HEK293 (cell line): Measurements from ENCODE around the gene ZNF648.

Experiments
- CTCF ChIA-PET: fragments of 350-600 bp; formaldehyde crosslinking; extraction: SDS; loops from one replicate; lab custom pipeline; 2021; ENCODE audit warnings: antibody characterized with exemption; lab: Yijun Ruan, JAX
- POLR2A ChIA-PET: fragments of 300-600 bp; formaldehyde crosslinking; extraction: SDS; loops from one replicate; lab custom pipeline; 2020; ENCODE audit warnings: antibody characterized with exemption, inconsistent platforms; lab: Yijun Ruan, JAX
- H3K27ac ChIP-seq: fragments of 200-500 bp; sonication (Bioruptor generic); 2 replicates; pipeline ENCODE4 v1.5.1; 2014; ENCODE audit warnings: low read depth, low read length, control low read depth, inconsistent platforms; ENCODE audit errors: extremely low read depth
- H3K36me3 ChIP-seq, 2 experiments: fragments of 200-500 bp in 1 of 2; sonication (Bioruptor generic) in 1 of 2; 1 replicate in 1 of 2; 2 replicates in 1 of 2; pipeline ENCODE4 v1.5.1; 2014 to 2017; ENCODE audit warnings: inconsistent platforms in 2 of 2, low read length in 2 of 2; ENCODE audit not compliant: control insufficient read depth in 2 of 2, insufficient read depth in 1 of 2
- H3K4me1 ChIP-seq: fragments of 200-500 bp; sonication (Bioruptor generic); 2 replicates; pipeline ENCODE4 v1.5.1; 2014; ENCODE audit warnings: mild to moderate bottlenecking, low read length, inconsistent platforms; ENCODE audit not compliant: control insufficient read depth, insufficient read depth
- H3K4me3 ChIP-seq: 2 replicates; pipeline ENCODE4 v1.5.1; 2011; ENCODE audit warnings: low read depth, mild to moderate bottlenecking, control low read depth, low read length, moderate library complexity
- H3K9me3 ChIP-seq: fragments of 200-500 bp; sonication (Bioruptor generic); 2 replicates; pipeline ENCODE4 v1.5.1; 2014; ENCODE audit warnings: low read depth, low read length, inconsistent platforms; ENCODE audit not compliant: control insufficient read depth, insufficient read depth
- CTCF ChIP-seq: fragments of 450-650 bp; formaldehyde crosslinking; IDR thresholded peaks from 2 replicates; pipeline ENCODE4 v1.5.1; 2016; ENCODE audit warnings: missing biosample characterization, missing genetic modification characterization
- GLI4 ChIP-seq: fragments of 450-650 bp; formaldehyde crosslinking; IDR thresholded peaks from 2 replicates; pipeline ENCODE4 v1.5.1; 2016; ENCODE audit warnings: missing biosample characterization, missing genetic modification characterization
- GLIS1 ChIP-seq: fragments of 450-650 bp; formaldehyde crosslinking; IDR thresholded peaks from 2 replicates; pipeline ENCODE4 v1.5.1; 2016; ENCODE audit warnings: missing biosample characterization, missing genetic modification characterization
- PBX3 ChIP-seq: sonication (generic); formaldehyde crosslinking; IDR thresholded peaks from 2 replicates; pipeline ENCODE4 v1.8.1; 2022; ENCODE audit warnings: mild to moderate bottlenecking, moderate library complexity, missing genetic modification reagents
- PRDM1 ChIP-seq: fragments of 450-650 bp; formaldehyde crosslinking; IDR thresholded peaks from 2 replicates; pipeline ENCODE4; 2016; ENCODE audit warnings: missing biosample characterization, missing genetic modification characterization
- REPIN1 ChIP-seq: fragments of 450-650 bp; formaldehyde crosslinking; IDR thresholded peaks from 2 replicates; pipeline ENCODE4 v1.5.1; 2017; ENCODE audit warnings: missing biosample characterization, missing genetic modification characterization, low read depth
- SCRT2 ChIP-seq: fragments of 450-650 bp; formaldehyde crosslinking; IDR thresholded peaks from 2 replicates; pipeline ENCODE4 v1.5.1; 2016; ENCODE audit warnings: missing biosample characterization, missing genetic modification characterization
- ZBTB17 ChIP-seq: fragments of 450-650 bp; formaldehyde crosslinking; IDR thresholded peaks from 2 replicates; pipeline ENCODE4 v1.5.1; 2016; ENCODE audit warnings: missing biosample characterization, missing genetic modification characterization
- ZBTB20 ChIP-seq: fragments of 450-650 bp; formaldehyde crosslinking; IDR thresholded peaks from 2 replicates; pipeline ENCODE4 v1.5.1; 2016; ENCODE audit warnings: missing biosample characterization, missing genetic modification characterization
- ZBTB7A ChIP-seq: fragments of 450-650 bp; formaldehyde crosslinking; IDR thresholded peaks from 2 replicates; pipeline ENCODE4 v1.5.1; 2016; ENCODE audit warnings: low read depth, missing biosample characterization, missing genetic modification characterization
- ZNF138 ChIP-seq: fragments of 450-650 bp; formaldehyde crosslinking; IDR thresholded peaks from 2 replicates; pipeline ENCODE4 v1.5.1; 2016; ENCODE audit warnings: missing biosample characterization, missing genetic modification characterization, borderline replicate concordance
- ZNF16 ChIP-seq: fragments of 450-650 bp; formaldehyde crosslinking; IDR thresholded peaks from 2 replicates; pipeline ENCODE4 v1.5.1; 2016; ENCODE audit warnings: low read depth, missing biosample characterization, missing genetic modification characterization
- ZNF169 ChIP-seq: fragments of 450-650 bp; formaldehyde crosslinking; IDR thresholded peaks from 2 replicates; pipeline ENCODE4 v1.5.1; 2016; ENCODE audit warnings: missing biosample characterization, missing genetic modification characterization
- ZNF2 ChIP-seq: fragments of 450-650 bp; formaldehyde crosslinking; IDR thresholded peaks from 2 replicates; pipeline ENCODE4 v1.5.1; 2016; ENCODE audit warnings: missing biosample characterization, missing genetic modification characterization
- ZNF239 ChIP-seq: fragments of 450-650 bp; formaldehyde crosslinking; IDR thresholded peaks from 2 replicates; pipeline ENCODE4 v1.5.1; 2016; ENCODE audit warnings: missing biosample characterization, missing genetic modification characterization
- ZNF274 ChIP-seq, 2 experiments: fragments of 200-500 bp in 1 of 2; fragments of 450-650 bp in 1 of 2; sonication (Bioruptor generic) in 1 of 2; formaldehyde crosslinking in 1 of 2; IDR thresholded peaks; 2 replicates each; pipeline versions ENCODE4 v1.5.1 to v1.6.1; 2014 to 2016; ENCODE audit warnings: borderline replicate concordance in 1 of 2, inconsistent platforms in 1 of 2, low read length in 1 of 2, missing biosample characterization in 1 of 2, missing genetic modification characterization in 1 of 2
- ZNF404 ChIP-seq: fragments of 450-650 bp; formaldehyde crosslinking; IDR thresholded peaks from 2 replicates; pipeline ENCODE4 v1.5.1; 2017; ENCODE audit warnings: missing biosample characterization, missing genetic modification characterization
- ZNF423 ChIP-seq: fragments of 450-650 bp; formaldehyde crosslinking; IDR thresholded peaks from 2 replicates; pipeline ENCODE4 v1.5.1; 2016; ENCODE audit warnings: missing biosample characterization, missing genetic modification characterization
- ZNF48 ChIP-seq: fragments of 450-650 bp; formaldehyde crosslinking; IDR thresholded peaks from 2 replicates; pipeline ENCODE4 v1.5.1; 2016; ENCODE audit warnings: missing biosample characterization, missing genetic modification characterization
- ZNF544 ChIP-seq: fragments of 450-650 bp; formaldehyde crosslinking; IDR thresholded peaks from 2 replicates; pipeline ENCODE4 v1.5.0; 2017; ENCODE audit warnings: missing biosample characterization, missing genetic modification characterization
- ZNF571 ChIP-seq: fragments of 450-650 bp; formaldehyde crosslinking; IDR thresholded peaks from 2 replicates; pipeline ENCODE4 v1.5.0; 2017; ENCODE audit warnings: missing biosample characterization, missing genetic modification characterization
- ZNF791 ChIP-seq: fragments of 450-650 bp; formaldehyde crosslinking; IDR thresholded peaks from 2 replicates; pipeline ENCODE4 v1.5.1; 2016; ENCODE audit warnings: missing biosample characterization, missing genetic modification characterization
- ZNF792 ChIP-seq: fragments of 450-650 bp; formaldehyde crosslinking; IDR thresholded peaks from 2 replicates; pipeline ENCODE4 v1.5.1; 2016; ENCODE audit warnings: missing biosample characterization, missing genetic modification characterization
- ZSCAN5A ChIP-seq: fragments of 450-650 bp; formaldehyde crosslinking; IDR thresholded peaks from 2 replicates; pipeline ENCODE4 v1.5.1; 2016; ENCODE audit warnings: missing biosample characterization, missing genetic modification characterization
- TF ChIP-seq, protein P1 (sequence below): fragments of 450-650 bp; formaldehyde crosslinking; IDR thresholded peaks from 2 replicates; pipeline ENCODE4 v1.5.1; 2016; ENCODE audit warnings: missing biosample characterization, missing genetic modification characterization

The ZNF648 gene

GRCh38 chr1:182102043-182102416 lies 40.5 kb upstream of the ZNF648 start:
- Histone ChIP-seq H3K9me3 (no peaks in the 10 kb centered on the region), H3K4me3 (no peak overlapping the region), H3K36me3 (no peaks in the 10 kb centered on the region), H3K27ac (no peak overlapping the region), H3K4me1 (no peaks in the 10 kb centered on the region)
- POLR2A ChIA-PET: no interaction called here
- no peak for TF ChIP-seq ZNF169 (tag by site-specific recombination)
- TF ChIP-seq SCRT2: no peak
- no peak for TF ChIP-seq ZNF404
- TF ChIP-seq, protein P1, sequence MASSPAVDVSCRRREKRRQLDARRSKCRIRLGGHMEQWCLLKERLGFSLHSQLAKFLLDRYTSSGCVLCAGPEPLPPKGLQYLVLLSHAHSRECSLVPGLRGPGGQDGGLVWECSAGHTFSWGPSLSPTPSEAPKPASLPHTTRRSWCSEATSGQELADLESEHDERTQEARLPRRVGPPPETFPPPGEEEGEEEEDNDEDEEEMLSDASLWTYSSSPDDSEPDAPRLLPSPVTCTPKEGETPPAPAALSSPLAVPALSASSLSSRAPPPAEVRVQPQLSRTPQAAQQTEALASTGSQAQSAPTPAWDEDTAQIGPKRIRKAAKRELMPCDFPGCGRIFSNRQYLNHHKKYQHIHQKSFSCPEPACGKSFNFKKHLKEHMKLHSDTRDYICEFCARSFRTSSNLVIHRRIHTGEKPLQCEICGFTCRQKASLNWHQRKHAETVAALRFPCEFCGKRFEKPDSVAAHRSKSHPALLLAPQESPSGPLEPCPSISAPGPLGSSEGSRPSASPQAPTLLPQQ (tag by site-specific recombination): no peak
- TF ChIP-seq ZSCAN5A: no peak
- no peak for TF ChIP-seq CTCF (tag by site-specific recombination)
- no peak for TF ChIP-seq ZNF2 (tag by site-specific recombination)
- no peak for TF ChIP-seq ZBTB20 (tag by site-specific recombination)
- TF ChIP-seq PRDM1 (tag by site-specific recombination): no peak
- TF ChIP-seq ZNF138 (tag by site-specific recombination): no peak
- no peak for TF ChIP-seq ZNF274 (IDR thresholded peaks at IDR 0.05; ENCODE audit: low read length)
- no peak for TF ChIP-seq ZNF274 (tag by site-specific recombination; IDR thresholded peaks at IDR 0.05; ENCODE audit: borderline replicate concordance)
- TF ChIP-seq GLIS1 (tag by site-specific recombination): no peak
- TF ChIP-seq ZNF16: no peak
- TF ChIP-seq ZBTB7A (tag by site-specific recombination): no peak
- TF ChIP-seq PBX3 (CRISPR knock-in tag): no peak
- no peak for TF ChIP-seq ZNF48 (tag by site-specific recombination)
- TF ChIP-seq ZNF792 (tag by site-specific recombination): no peak
- no peak for TF ChIP-seq REPIN1 (tag by site-specific recombination)
- TF ChIP-seq ZNF571: no peak
- CTCF ChIA-PET: interaction anchor here (0.8 to 1.8 kb wide), 2 partner anchors 21 to 42 kb away, joined by 3 to 7 read pairs; no protein-coding TSS in a partner anchor

GRCh38 chr1:182101415-182102042 lies 40.0 kb upstream of the ZNF648 start:
- H3K27ac ChIP-seq: no peak overlapping the region
- no peaks in the 10 kb centered on the region for H3K9me3 ChIP-seq
- H3K4me3 ChIP-seq: no peak overlapping the region
- ChIA-PET POLR2A (no interaction called here), CTCF (interaction anchor here (0.6 to 1.8 kb wide), 4 partner anchors 21 to 294 kb away, joined by 3 to 7 read pairs (median 3); no protein-coding TSS in a partner anchor)
- H3K36me3 ChIP-seq: no peaks in the 10 kb centered on the region
- H3K4me1 ChIP-seq: no peaks in the 10 kb centered on the region
- TF ChIP-seq ZNF544 (no peak), ZNF791 (tag by site-specific recombination) (no peak), ZNF571 (no peak), ZBTB17 (tag by site-specific recombination) (peak; percentile 48), ZNF239 (tag by site-specific recombination) (no peak), ZNF423 (tag by site-specific recombination) (no peak), GLI4 (no peak)
